H1 (cell line): ENCODE data around the gene RELL2. TPM values are rescaled to one million over a fixed set of nuclear protein-coding genes. Genes with fewer than 3 reads are reported as not detected.

Experiments used
- CTCF ChIA-PET: fragments of 300-600 bp; sonication (Branson Sonifier 250); formaldehyde crosslinking; loops from one replicate; lab custom pipeline; 2021; ENCODE audit not compliant: partially characterized antibody; lab: Charles Lee
- POLR2A ChIA-PET: fragments of 300-600 bp; sonication (Branson Sonifier 250); formaldehyde crosslinking; loops from one replicate; lab custom pipeline; 2021; ENCODE audit warnings: inconsistent platforms; ENCODE audit not compliant: partially characterized antibody; lab: Charles Lee
- DNase-seq, 2 experiments: peaks; one replicate each; pipeline versions ENCODE4 v3.0.0 to v3.0.0-alpha.2; 2010 to 2022; ENCODE audit warnings: low spot score in 2 of 2, low read depth in 1 of 2, mixed read lengths in 1 of 2
- FAIRE-seq: peaks from 2 replicates; lab custom pipeline; 2011; peaks lifted over from hg19 to GRCh38; lab: Jason Lieb, UNC
- H2AFZ ChIP-seq: 2 replicates; pipeline ENCODE4 v1.8.1; 2012; ENCODE audit warnings: low read length, inconsistent platforms
- H2AK5ac ChIP-seq: 2 replicates; pipeline ENCODE4 v1.6.1; 2013; ENCODE audit warnings: low read depth, low read length
- H2BK120ac ChIP-seq: replicated peaks from 2 replicates; pipeline ENCODE3; 2013; ENCODE audit warnings: low read depth, low read length, inconsistent platforms
- H2BK12ac ChIP-seq: 2 replicates; pipeline ENCODE4 v1.6.1; 2013; ENCODE audit warnings: low read depth, low read length
- H2BK15ac ChIP-seq: 2 replicates; pipeline ENCODE4 v1.6.1; 2013; ENCODE audit warnings: low read length
- H2BK20ac ChIP-seq: 2 replicates; pipeline ENCODE4 v1.6.1; 2013; ENCODE audit warnings: low read length
- H2BK5ac ChIP-seq: 2 replicates; pipeline ENCODE4 v1.6.1; 2013; ENCODE audit warnings: low read depth, low read length
- H3K14ac ChIP-seq: 2 replicates; pipeline ENCODE4 v1.6.1; 2013; ENCODE audit warnings: inconsistent platforms; ENCODE audit not compliant: insufficient read length
- H3K18ac ChIP-seq: 2 replicates; pipeline ENCODE4 v1.6.1; 2013; ENCODE audit warnings: low read length; ENCODE audit errors: extremely low read depth
- H3K23ac ChIP-seq: 2 replicates; pipeline ENCODE4 v1.6.1; 2013; ENCODE audit warnings: inconsistent platforms; ENCODE audit not compliant: insufficient read length
- H3K23me2 ChIP-seq: 2 replicates; pipeline ENCODE4 v1.6.1; 2013; ENCODE audit warnings: low read depth, low read length
- H3K27ac ChIP-seq: 2 replicates; pipeline ENCODE4 v1.6.1; 2011; ENCODE audit warnings: low read depth, low read length, inconsistent platforms
- H3K27me3 ChIP-seq, 4 experiments: replicated peaks in 1 of 4; 1 replicate in 1 of 4; 2 replicates in 3 of 4; pipeline versions ENCODE4 v1.6.1 to v1.8.1; 2011 to 2013; ENCODE audit warnings: low read length in 3 of 4, mild to moderate bottlenecking in 3 of 4, inconsistent platforms in 2 of 4, mixed read lengths in 2 of 4, moderate library complexity in 1 of 4; ENCODE audit not compliant: control insufficient read depth in 3 of 4, insufficient read depth in 3 of 4; ENCODE audit errors: extremely low read depth in 1 of 4
- H3K36me3 ChIP-seq, 4 experiments: 2 replicates each; pipeline versions ENCODE4 v1.6.1 to v1.8.1; 2011 to 2013; ENCODE audit warnings: mild to moderate bottlenecking in 4 of 4, low read length in 3 of 4, moderate library complexity in 2 of 4, control low read depth in 1 of 4, inconsistent platforms in 1 of 4; ENCODE audit not compliant: insufficient read depth in 4 of 4, control insufficient read depth in 2 of 4
- H3K4ac ChIP-seq: replicated peaks from 2 replicates; pipeline ENCODE3; 2013; ENCODE audit warnings: low read length, low read depth, mixed read lengths, inconsistent platforms; ENCODE audit not compliant: insufficient read length
- H3K4me1 ChIP-seq, 4 experiments: replicated peaks in 1 of 4; 1 replicate in 1 of 4; 2 replicates in 3 of 4; pipeline versions ENCODE4 v1.6.1 to v1.8.1; 2011 to 2013; ENCODE audit warnings: low read length in 3 of 4, inconsistent platforms in 2 of 4, mixed read lengths in 1 of 4; ENCODE audit not compliant: insufficient read depth in 4 of 4, control insufficient read depth in 3 of 4
- H3K4me2 ChIP-seq, 2 experiments: 2 replicates each; pipeline versions ENCODE4 v1.6.1 to v1.8.1; 2011 to 2013; ENCODE audit warnings: low read depth in 2 of 2, low read length in 2 of 2, control low read depth in 1 of 2, inconsistent platforms in 1 of 2, mild to moderate bottlenecking in 1 of 2; ENCODE audit not compliant: insufficient read depth in 1 of 2
- H3K4me3 ChIP-seq, 4 experiments: fragments of 200-600, 300-600 bp in 1 of 4; sonication (generic), shearing (Covaris generic), sonication (Bioruptor Twin) in 1 of 4; 2 replicates each; pipeline versions ENCODE4 v1.5.1 to v1.8.1; 2011 to 2016; ENCODE audit warnings: low read length in 4 of 4, low read depth in 3 of 4, control low read depth in 2 of 4, inconsistent platforms in 2 of 4, mild to moderate bottlenecking in 2 of 4, mixed read lengths in 1 of 4, moderate library complexity in 1 of 4; ENCODE audit not compliant: insufficient read depth in 2 of 4; ENCODE audit errors: extremely low read depth in 1 of 4
- H3K56ac ChIP-seq: replicated peaks from 2 replicates; pipeline ENCODE3; 2013; ENCODE audit warnings: low read depth, mild to moderate bottlenecking, mixed read lengths, low read length, inconsistent platforms; ENCODE audit not compliant: insufficient read length
- H3K79me1 ChIP-seq: 2 replicates; pipeline ENCODE4 v1.6.1; 2013; ENCODE audit warnings: low read depth, low read length, control low read depth
- H3K79me2 ChIP-seq, 2 experiments: 2 replicates each; pipeline versions ENCODE4 v1.6.1 to v1.8.1; 2012 to 2013; ENCODE audit warnings: low read length in 2 of 2, mild to moderate bottlenecking in 2 of 2, inconsistent platforms in 1 of 2; ENCODE audit not compliant: insufficient read depth in 2 of 2, control insufficient read depth in 1 of 2
- H3K9ac ChIP-seq, 4 experiments: replicated peaks in 1 of 4; 1 replicate in 1 of 4; 2 replicates in 3 of 4; pipeline versions ENCODE4 v1.6.1 to v1.8.1; 2011 to 2013; ENCODE audit warnings: low read depth in 3 of 4, low read length in 3 of 4, control low read depth in 2 of 4, mild to moderate bottlenecking in 2 of 4, moderate library complexity in 2 of 4, inconsistent platforms in 1 of 4; ENCODE audit errors: extremely low read depth in 1 of 4
- H3K9me3 ChIP-seq, 2 experiments: 2 replicates each; pipeline versions ENCODE4 v1.6.1 to v1.8.1; 2012 to 2013; ENCODE audit warnings: mild to moderate bottlenecking in 2 of 2, moderate library complexity in 2 of 2, control low read depth in 1 of 2, inconsistent platforms in 1 of 2, low read depth in 1 of 2, low read length in 1 of 2, mixed read lengths in 1 of 2; ENCODE audit not compliant: insufficient read depth in 2 of 2
- H4K20me1 ChIP-seq, 2 experiments: replicated peaks in 1 of 2; 2 replicates each; pipeline versions ENCODE3 to v1.8.1; 2011 to 2013; ENCODE audit warnings: inconsistent platforms in 2 of 2, low read length in 2 of 2, mild to moderate bottlenecking in 1 of 2; ENCODE audit not compliant: insufficient read depth in 2 of 2, control insufficient read depth in 1 of 2
- H4K5ac ChIP-seq: 2 replicates; pipeline ENCODE4 v1.6.1; 2013; ENCODE audit warnings: low read length, low read depth, mixed read lengths, inconsistent platforms; ENCODE audit not compliant: insufficient read length
- H4K8ac ChIP-seq: 2 replicates; pipeline ENCODE4 v1.8.0; 2013; ENCODE audit warnings: mild to moderate bottlenecking, moderate library complexity, low read length, inconsistent platforms; ENCODE audit not compliant: insufficient read depth; ENCODE audit errors: extremely low read depth
- H4K91ac ChIP-seq: replicated peaks from 2 replicates; pipeline ENCODE3; 2013; ENCODE audit warnings: low read length, mixed read lengths, inconsistent platforms; ENCODE audit not compliant: insufficient read length
- NANOG ChIP-seq: IDR thresholded peaks from 2 replicates; pipeline ENCODE4 v1.6.1; 2011; ENCODE audit warnings: low read length, low read depth, mild to moderate bottlenecking, inconsistent platforms; ENCODE audit not compliant: insufficient read depth, poor library complexity, severe bottlenecking
- POLR2A ChIP-seq, 2 experiments: IDR thresholded peaks; 1 replicate in 1 of 2; 2 replicates in 1 of 2; pipeline ENCODE4 v1.6.1; 2011; ENCODE audit warnings: low read depth in 2 of 2, low read length in 2 of 2, mild to moderate bottlenecking in 2 of 2; ENCODE audit errors: control extremely low read depth in 1 of 2
- WGBS, 2 experiments: shearing (Covaris generic) in 1 of 2; methylation state at CpG; one replicate each; pipeline versions ENCODE4 v1.1.6 to v1.1.7; 2013 to 2015; ENCODE audit warnings: low lambda C conversion rate in 2 of 2, mixed read lengths in 2 of 2, inconsistent platforms in 1 of 2, low coverage in 1 of 2, missing lambda C conversion rate in 1 of 2; ENCODE audit not compliant: insufficient replicate concordance in 2 of 2, insufficient coverage in 1 of 2, insufficient read length in 1 of 2; ENCODE audit errors: extremely low coverage in 1 of 2, missing lambda C conversion rate in 1 of 2; 5-methylcytosine and 5-hydroxymethylcytosine counted together
- polyA plus RNA-seq, 7 experiments: library from polyadenylated mRNA; depleted of rRNA in 3 of 7; stranded (reverse) in 5 of 7; unstranded in 2 of 7; fragments of >200 nt in 5 of 7; fragments of 200-250 nt in 2 of 7; gene quantifications; 1 replicate in 5 of 7; 2 replicates in 1 of 7; 4 replicates in 1 of 7; pipeline versions ENCODE4 v1.2.1 to v1.2.3, GENCODE V29; 2011 to 2013; ENCODE audit warnings: missing spikeins in 2 of 7, mixed read lengths in 2 of 7
- total RNA-seq: library from RNA; stranded (reverse); fragmentation: NEBNext Ultra II Directional; extraction: Animal tissue kit (Norgen Biotek cat#: 25700); gene quantifications from 2 replicates; pipeline ENCODE4 v1.2.1, GENCODE V29; 2021

RELL2 gene
- total and polyA plus RNA-seq, 2 of the 8 experiments (the other 6 are each of a cell fraction or from before 2014, with no cell fraction given): 18.6 to 23.7 TPM

DNA sequence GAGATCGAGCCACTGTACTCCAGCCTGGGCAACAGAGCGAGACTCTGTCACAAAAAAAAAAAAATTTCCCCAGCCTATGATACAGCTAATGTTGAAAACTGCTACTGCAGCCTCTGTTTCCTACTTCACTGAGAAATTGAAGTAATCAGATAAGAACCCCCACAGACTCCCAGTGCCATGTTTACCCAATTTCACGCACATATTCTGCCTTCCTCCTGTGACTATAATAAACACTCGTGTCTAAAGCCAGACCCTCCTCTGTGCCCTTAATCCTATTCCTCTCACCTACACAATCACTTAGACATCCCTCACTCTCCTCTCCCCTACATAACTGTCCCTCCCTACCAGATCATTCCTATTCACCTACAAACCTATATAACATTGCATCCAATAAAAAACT lies 38.9 kb downstream of the RELL2 start:
- H3K56ac ChIP-seq: no peak overlapping the region
- H2AK5ac ChIP-seq: no peak overlapping the region
- no peak overlapping the region for H2BK15ac ChIP-seq
- DNase-seq: no peak
- H4K20me1 ChIP-seq: peaks cover 0 to 5% of the 10 kb centered on the region in 2 experiments
- FAIRE-seq: no peak
- peaks cover 0 to 6% of the 10 kb centered on the region in 2 experiments; a peak in 1 of 4 replicates for H3K79me2 ChIP-seq
- CTCF ChIA-PET: interaction anchor here (0.6 to 7.3 kb wide), 17 partner anchors 8 to 1228 kb away, joined by 3 to 59 read pairs (median 4); partner anchors contain the start of gene PCDH1
- no peak overlapping the region for H4K8ac ChIP-seq
- no peak overlapping the region for H2BK120ac ChIP-seq
- no peak overlapping the region for H3K4ac ChIP-seq
- H2BK5ac ChIP-seq: no peak overlapping the region
- WGBS, 2 experiments: 100% methylated on average over 4 of the region's 4 CpGs; no CpG with 5 or more reads in 1 of the 2 experiments
- no peak overlapping the region for H2BK12ac ChIP-seq
- no peak overlapping the region for H3K9ac ChIP-seq
- H3K27ac ChIP-seq: no peak overlapping the region
- no peak overlapping the region for H4K91ac ChIP-seq
- H3K36me3 ChIP-seq: peaks cover 4 to 19% (median 14%) of the 10 kb centered on the region in 4 experiments; a peak in 7 of 8 replicates
- H3K18ac ChIP-seq: peak overlapping the region; percentile 51; the same call in 1 of the 2 replicates
- no peaks in the 10 kb centered on the region for H3K9me3 ChIP-seq
- no peak overlapping the region for H4K5ac ChIP-seq
- H3K23me2 ChIP-seq: peaks cover 1% of the 10 kb centered on the region; the same call in 1 of the 2 replicates
- no peaks in the 10 kb centered on the region; the same call in 1 of the 2 replicates for H3K79me1 ChIP-seq
- no peak overlapping the region; a peak in 1 of 4 replicates for H3K4me2 ChIP-seq
- no peak overlapping the region for H2BK20ac ChIP-seq
- POLR2A ChIA-PET: interaction anchor here (0.7 to 1.8 kb wide), 6 partner anchors 10 to 239 kb away, joined by 3 to 4 read pairs (median 4); no protein-coding TSS in a partner anchor
- TF ChIP-seq POLR2A (IDR thresholded peaks at IDR 0.05; ENCODE audit: control extremely low read depth in 1 of 2, low read depth in 2 of 2, low read length in 2 of 2) (0 out of 3 replicates have a peak, but pooled peaks of 1 of the 2 experiments have one; percentile 2), NANOG (no peak)
- H3K23ac ChIP-seq: no peak overlapping the region
- peaks cover 4 to 21% (median 14%) of the 10 kb centered on the region in 4 experiments for H3K4me1 ChIP-seq
- no peak overlapping the region for H3K4me3 ChIP-seq
- no peak overlapping the region for H2AFZ ChIP-seq
- H3K14ac ChIP-seq: peak overlapping the region; percentile 37
- H3K27me3 ChIP-seq: no peaks in the 10 kb centered on the region
